Spleen (tissue), 11 donors: Measurements from ENCODE around the gene CCDC102A. TPM values are rescaled to one million over a fixed set of nuclear protein-coding genes. Genes with fewer than 3 reads are reported as not detected.

Experiments
- DNase-seq: peaks from one replicate; pipeline ENCODE4 v3.0.0-alpha.2; 2020
- H3K27ac ChIP-seq, 8 donors: fragments of 200-600 bp; sonication (generic) in 7 of 8; 1 replicate in 4 of 8; 2 replicates in 4 of 8; pipeline versions ENCODE4 v1.5.0 to v1.8.0; 2016 to 2021; ENCODE audit warnings: inconsistent platforms in 4 of 8, mild to moderate bottlenecking in 4 of 8, moderate library complexity in 1 of 8
- H3K27me3 ChIP-seq, 7 donors: fragments of 200-600 bp; sonication (generic) in 6 of 7; replicated peaks in 1 of 7; 1 replicate in 4 of 7; 2 replicates in 3 of 7; pipeline versions ENCODE4 v1.5.0 to v1.8.0; 2016 to 2021; ENCODE audit warnings: inconsistent platforms in 3 of 7, mild to moderate bottlenecking in 1 of 7
- H3K36me3 ChIP-seq, 6 donors: fragments of 200-600 bp; sonication (generic) in 5 of 6; 1 replicate in 4 of 6; 2 replicates in 2 of 6; pipeline versions ENCODE4 v1.5.0 to v1.8.0; 2016 to 2021; ENCODE audit warnings: inconsistent platforms in 2 of 6
- H3K4me1 ChIP-seq, 6 donors: fragments of 200-600 bp; sonication (generic) in 5 of 6; 1 replicate in 3 of 6; 2 replicates in 3 of 6; pipeline versions ENCODE4 v1.5.0 to v1.8.0; 2016 to 2021; ENCODE audit warnings: inconsistent platforms in 3 of 6
- H3K4me3 ChIP-seq, 8 donors: fragments of 200-600 bp; sonication (generic) in 7 of 8; 1 replicate in 4 of 8; 2 replicates in 4 of 8; pipeline versions ENCODE4 v1.5.0 to v1.8.0; 2016 to 2021; ENCODE audit warnings: inconsistent platforms in 4 of 8, mild to moderate bottlenecking in 4 of 8, moderate library complexity in 2 of 8
- H3K9me3 ChIP-seq, 8 donors: fragments of 200-600 bp; sonication (generic) in 7 of 8; 1 replicate in 4 of 8; 2 replicates in 4 of 8; pipeline versions ENCODE4 v1.5.0 to v1.8.0; 2016 to 2021; ENCODE audit warnings: inconsistent platforms in 4 of 8
- CTCF ChIP-seq, 11 experiments: fragments of 200-600 bp in 7 of 11; fragments of 450-650 bp in 4 of 11; sonication (generic) in 4 of 11; IDR thresholded peaks in 8 of 11; conservative IDR thresholded peaks in 3 of 11; 1 replicate in 7 of 11; 2 replicates in 4 of 11; pipeline versions ENCODE4 v1.4.0 to v1.8.0; 2016 to 2021; ENCODE audit warnings: antibody characterized with exemption in 11 of 11, inconsistent platforms in 4 of 11, mild to moderate bottlenecking in 1 of 11
- POLR2A ChIP-seq, 3 donors: fragments of 450-650 bp; IDR thresholded peaks; one replicate each; pipeline ENCODE4 v1.5.1; 2017; ENCODE audit warnings: antibody characterized with exemption in 3 of 3, mild to moderate bottlenecking in 1 of 3
- POLR2AphosphoS5 ChIP-seq, 3 donors: sonication (generic); formaldehyde crosslinking; IDR thresholded peaks; one replicate each; pipeline ENCODE4 v1.5.1; 2017; ENCODE audit warnings: antibody characterized with exemption in 3 of 3
- WGBS, 5 donors: extraction: QIAGEN DNeasy Blood & Tissue Kit in 3 of 5; methylation state at CpG; one replicate each; pipeline versions ENCODE4 v1.1.5 to v1.1.7; 2013 to 2018; 5-methylcytosine and 5-hydroxymethylcytosine counted together
- intact Hi-C: fragments of 100-400 bp; cut with DNase I; formaldehyde crosslinking; loops from one replicate; pipeline ENCODE4 v1.15.0; 2023; ENCODE audit warnings: low total_unique reads
- polyA plus RNA-seq, 3 donors: library from polyadenylated mRNA; stranded (reverse); fragments of 200-250 nt; gene quantifications; one replicate each; pipeline ENCODE4 v1.2.1, GENCODE V29; 2013
- total RNA-seq, 7 donors: library from RNA; depleted of rRNA in 3 of 7; stranded (reverse); fragments of >200 nt in 3 of 7; fragmentation: NEBNext Ultra II Directional in 4 of 7; extraction: Animal tissue kit (Norgen Biotek cat#: 25700) in 4 of 7; gene quantifications; one replicate each; pipeline versions ENCODE4 v1.1.0 to v1.2.1, GENCODE V29; 2016 to 2021
- donor health status: healthy with polysubstance abuse.
- donor health status: DM: no; HTN: no; CAD: no; lungs with moderate emphysema.
- donor health status: DM: no; HTN: no; CAD: no.
- donor health status: Bipolar disorder and iron deficiency.
- donor health status: healthy.
- donor health status: DM: no; HTN: no; CAD: no.
- donor health status: DM: yes; HTN: yes; CAD: no.

Gene CCDC102A
- total and polyA plus RNA-seq, 10 donors, result 4.6 to 14.8 (median 7.8) TPM

- Histone ChIP-seq H3K27me3 (no peaks in the 10 kb centered on the region), H3K4me3 (no peak overlapping the region), H3K36me3 (peaks cover 0 to 69% (median 14%) of the 10 kb centered on the region in 6 donors), H3K4me1 (peaks cover 8 to 48% (median 34%) of the 10 kb centered on the region in 6 donors), H3K9me3 (no peaks in the 10 kb centered on the region), H3K27ac (peak overlapping the region in 5 of 8 donors; percentile 44 to 67 (median 62))
- intact Hi-C loops, result loop anchor here (5.0 to 10.0 kb wide), 2 partner anchors 50 to 213 kb away; partner anchors contain the start of gene POLR2C
- TF ChIP-seq POLR2AphosphoS5 (IDR thresholded peaks at IDR 0.05) (peak; percentile 66 to 83 (median 77)), CTCF (IDR thresholded peaks at IDR 0.05 in 8 of 11, conservative IDR thresholded peaks at IDR 0.05 in 3 of 11) (no peak), POLR2A (IDR thresholded peaks at IDR 0.05) (no peak)
- 73 to 77% (median 76%) methylated on average over 20 to 23 of the region's 23 CpGs for WGBS, 5 donors
- DNase-seq, result peak; percentile 81
These were observed 21.4 kb downstream of the CCDC102A start for GRCh38 chr16:57514791-57515600.

- TF ChIP-seq CTCF (IDR thresholded peaks at IDR 0.05 in 8 of 11, conservative IDR thresholded peaks at IDR 0.05 in 3 of 11) (no peak), POLR2AphosphoS5 (IDR thresholded peaks at IDR 0.05) (no peak)
- 56 to 83% (median 69%) methylated on average over 3 to 4 of the region's 4 CpGs for WGBS, 5 donors
- Histone ChIP-seq H3K9me3 (no peaks in the 10 kb centered on the region), H3K27ac (peak overlapping the region in 6 of 8 donors; percentile 9 to 67 (median 56)), H3K27me3 (no peaks in the 10 kb centered on the region), H3K4me3 (no peak overlapping the region), H3K36me3 (peaks cover 0 to 69% (median 14%) of the 10 kb centered on the region in 6 donors), H3K4me1 (peaks cover 8 to 47% (median 30%) of the 10 kb centered on the region in 6 donors)
- DNase-seq, result no peak
- intact Hi-C loops, result loop anchor here (10.0 kb wide), 1 partner anchor 50 kb away; the partner anchor contains the start of gene POLR2C
These were observed 22.0 kb downstream of the CCDC102A start for GRCh38 chr16:57514371-57514770.

- H3K4me3 ChIP-seq, result no peak overlapping the region
- no peaks in the 10 kb centered on the region for H3K27me3 ChIP-seq
- H3K27ac ChIP-seq, result peak overlapping the region in 7 of 8 donors; percentile 7 to 67 (median 38)
- intact Hi-C loops, result loop anchor here (10.0 kb wide), 1 partner anchor 49 kb away; the partner anchor contains the start of gene POLR2C
- H3K9me3 ChIP-seq, result no peaks in the 10 kb centered on the region
- TF ChIP-seq POLR2AphosphoS5 (IDR thresholded peaks at IDR 0.05) (peak in 1 of 3 donors; percentile 20), CTCF (IDR thresholded peaks at IDR 0.05 in 8 of 11, conservative IDR thresholded peaks at IDR 0.05 in 3 of 11) (no peak)
- H3K36me3 ChIP-seq, result peaks cover 0 to 63% (median 13%) of the 10 kb centered on the region in 6 donors
- peaks cover 8 to 44% (median 29%) of the 10 kb centered on the region in 6 donors for H3K4me1 ChIP-seq
- 63 to 83% (median 70%) methylated on average over 14 of the region's 14 CpGs for WGBS, 5 donors
- DNase-seq, result no peak
These were observed 22.8 kb downstream of the CCDC102A start for GRCh38 chr16:57513371-57514102.
